ENCODE data around the gene MTRF1L. TPM values are rescaled to one million over a fixed set of nuclear protein-coding genes. Genes with fewer than 3 reads are reported as not detected.

Gene MTRF1L
- polyA plus RNA-seq, 1 donor (not counting 4 experiments of a cell fraction or from before 2014, with no cell fraction given), result 19.0 TPM

GRCh38 chr6:153034139-153034538 lies 31.6 kb upstream of the MTRF1L start:
- FAIRE-seq (no peak), DNase-seq (ENCODE audit: low read depth, low spot score) (no peak)
- Histone ChIP-seq H3K9me3 (ENCODE audit: control insufficient read depth, low read depth, low read length) (no peaks in the 10 kb centered on the region), H4K20me1 (ENCODE audit: control insufficient read depth, extremely low read depth, insufficient read depth, low read length) (no peaks in the 10 kb centered on the region), H3K36me3 (ENCODE audit: control insufficient read depth in 2 of 2, extremely low read depth in 1 of 2, insufficient read depth in 2 of 2, low read length in 2 of 2) (no peaks in the 10 kb centered on the region), H3K9ac (ENCODE audit: control insufficient read depth, extremely low read depth, insufficient read depth, low read length) (no peak overlapping the region), H3K9me1 (ENCODE audit: control insufficient read depth, extremely low read depth, insufficient read depth, low read length) (no peaks in the 10 kb centered on the region), H3K4me1 (ENCODE audit: control insufficient read depth, extremely low read depth, insufficient read depth, low read length) (no peaks in the 10 kb centered on the region), H3K27me3 (ENCODE audit: control insufficient read depth, extremely low read depth, insufficient read depth, low read length) (no peaks in the 10 kb centered on the region), H3K79me2 (ENCODE audit: control insufficient read depth, insufficient read depth, low read length) (no peaks in the 10 kb centered on the region), H2AFZ (ENCODE audit: control insufficient read depth, low read length) (no peak overlapping the region), H3K4me2 (ENCODE audit: control insufficient read depth, extremely low read depth, insufficient read depth, low read depth, low read length) (no peak overlapping the region), H3K4me3 (ENCODE audit: control insufficient read depth in 2 of 3, extremely low read depth in 1 of 3, insufficient read depth in 2 of 3, low read depth in 1 of 3, low read length in 3 of 3) (no peak overlapping the region), H3K27ac (ENCODE audit: control insufficient read depth, insufficient read depth, low read length) (no peak overlapping the region)
- TF ChIP-seq EZH2 (IDR thresholded peaks at IDR 0.05; ENCODE audit: low read length) (no peak), CTCF (optimal IDR thresholded peaks at IDR 0.05 in 1 of 3, IDR thresholded peaks at IDR 0.05 in 1 of 3, conservative IDR thresholded peaks at IDR 0.05 in 1 of 3; ENCODE audit: extremely low read depth in 1 of 3, insufficient read depth in 2 of 3, low read length in 3 of 3) (no peak)
- dilution Hi-C loops (cut with MboI; ENCODE audit: extremely low pct_ligation_motif_present, low sequenced_read_pairs), result loop anchor here (25.0 kb wide), 1 partner anchor 178 kb away; no protein-coding TSS in a partner anchor

- no peak overlapping the region for H3K4me2 ChIP-seq (ENCODE audit: control insufficient read depth, extremely low read depth, insufficient read depth, low read depth, low read length)
- dilution Hi-C loops (cut with MboI; ENCODE audit: extremely low pct_ligation_motif_present, low sequenced_read_pairs), result loop anchor here (25.0 kb wide), 1 partner anchor 180 kb away; no protein-coding TSS in a partner anchor
Observed at GRCh38 chr6:153032255-153032882, 29.9 kb upstream of the MTRF1L start.

More at GRCh38 chr6:153032255-153032882, 29.9 kb upstream of the MTRF1L start:
- Histone ChIP-seq H3K4me1 (ENCODE audit: control insufficient read depth, extremely low read depth, insufficient read depth, low read length) (no peaks in the 10 kb centered on the region), H2AFZ (ENCODE audit: control insufficient read depth, low read length) (no peak overlapping the region), H3K9me3 (ENCODE audit: control insufficient read depth, low read depth, low read length) (no peaks in the 10 kb centered on the region), H3K79me2 (ENCODE audit: control insufficient read depth, insufficient read depth, low read length) (no peaks in the 10 kb centered on the region), H3K9me1 (ENCODE audit: control insufficient read depth, extremely low read depth, insufficient read depth, low read length) (no peaks in the 10 kb centered on the region), H3K27me3 (ENCODE audit: control insufficient read depth, extremely low read depth, insufficient read depth, low read length) (no peaks in the 10 kb centered on the region), H3K4me3 (ENCODE audit: control insufficient read depth in 2 of 3, extremely low read depth in 1 of 3, insufficient read depth in 2 of 3, low read depth in 1 of 3, low read length in 3 of 3) (no peak overlapping the region), H4K20me1 (ENCODE audit: control insufficient read depth, extremely low read depth, insufficient read depth, low read length) (no peaks in the 10 kb centered on the region), H3K27ac (ENCODE audit: control insufficient read depth, insufficient read depth, low read length) (no peak overlapping the region), H3K9ac (ENCODE audit: control insufficient read depth, extremely low read depth, insufficient read depth, low read length) (no peak overlapping the region), H3K36me3 (ENCODE audit: control insufficient read depth in 2 of 2, extremely low read depth in 1 of 2, insufficient read depth in 2 of 2, low read length in 2 of 2) (no peaks in the 10 kb centered on the region)
- no peak for FAIRE-seq
- TF ChIP-seq EZH2 (IDR thresholded peaks at IDR 0.05; ENCODE audit: low read length), result no peak
- peak in 2 of 3 experiments; percentile 12 to 35 for TF ChIP-seq CTCF (optimal IDR thresholded peaks at IDR 0.05 in 1 of 3, IDR thresholded peaks at IDR 0.05 in 1 of 3, conservative IDR thresholded peaks at IDR 0.05 in 1 of 3; ENCODE audit: extremely low read depth in 1 of 3, insufficient read depth in 2 of 3, low read length in 3 of 3)
- DNase-seq (ENCODE audit: low read depth, low spot score), result no peak

All from keratinocyte (primary cell).